Heart right ventricle (tissue), 16 donors: ENCODE results near the gene MCOLN3. TPM values are rescaled to one million over a fixed set of nuclear protein-coding genes. Genes with fewer than 3 reads are reported as not detected.

ENCODE experiments used
- ATAC-seq, 8 donors: fragments of 200-7000 bp; cut with Tn5 transposase; one replicate each; pipeline ENCODE4 v1.9.1; 2020; ENCODE audit warnings: mild to moderate bottlenecking in 8 of 8, moderate library complexity in 8 of 8, moderate number of reproducible peaks in 1 of 8
- DNase-seq, 2 donors: peaks; one replicate each; pipeline ENCODE4 v3.0.0-alpha.2; 2020
- H3K27ac ChIP-seq, 10 donors: fragments of 200-600 bp; sonication (generic) in 2 of 10; one replicate each; pipeline versions ENCODE4 v1.5.0 to v1.8.0; 2020 to 2022; ENCODE audit warnings: mild to moderate bottlenecking in 3 of 10
- H3K27me3 ChIP-seq, 7 donors: fragments of 200-600 bp; one replicate each; pipeline ENCODE4 v1.8.0; 2021 to 2022; ENCODE audit warnings: mild to moderate bottlenecking in 2 of 7
- H3K36me3 ChIP-seq, 9 donors: fragments of 200-600 bp; sonication (generic) in 1 of 9; one replicate each; pipeline versions ENCODE4 v1.5.0 to v1.8.0; 2020 to 2022; ENCODE audit warnings: mild to moderate bottlenecking in 2 of 9
- H3K4me1 ChIP-seq, 9 donors: fragments of 200-600 bp; sonication (generic) in 1 of 9; one replicate each; pipeline versions ENCODE4 v1.5.0 to v1.8.0; 2020 to 2022; ENCODE audit warnings: mild to moderate bottlenecking in 4 of 9
- H3K4me3 ChIP-seq, 10 donors: fragments of 200-600 bp; sonication (generic) in 2 of 10; one replicate each; pipeline versions ENCODE4 v1.5.0 to v1.8.0; 2020 to 2022; ENCODE audit warnings: mild to moderate bottlenecking in 7 of 10, moderate library complexity in 2 of 10
- H3K9me3 ChIP-seq, 11 donors: fragments of 200-600 bp in 10 of 11; sonication (generic) in 2 of 11; one replicate each; pipeline versions ENCODE4 v1.5.0 to v1.8.0; 2013 to 2022; ENCODE audit warnings: mild to moderate bottlenecking in 2 of 11, control low read depth in 1 of 11, moderate library complexity in 1 of 11
- CTCF ChIP-seq, 9 donors: fragments of 200-600 bp; sonication (generic) in 2 of 9; IDR thresholded peaks; one replicate each; pipeline versions ENCODE4 v1.5.0 to v1.8.0; 2021 to 2022; ENCODE audit warnings: antibody characterized with exemption in 9 of 9, mild to moderate bottlenecking in 5 of 9, moderate library complexity in 1 of 9
- WGBS, 2 donors: extraction: QIAGEN DNeasy Blood & Tissue Kit; methylation state at CpG; one replicate each; pipeline ENCODE4 v1.1.7; 2013; ENCODE audit warnings: inconsistent platforms in 1 of 2; 5-methylcytosine and 5-hydroxymethylcytosine counted together
- intact Hi-C, 10 donors: fragments of 100-400 bp; cut with DNase I; formaldehyde crosslinking; loops; one replicate each; pipeline versions ENCODE4 v1.11.1 to v1.14.2; 2022
- polyA plus RNA-seq, 2 donors: library from polyadenylated mRNA; stranded (reverse); fragments of 200-250 nt; gene quantifications; one replicate each; pipeline ENCODE4 v1.2.3, GENCODE V29; 2013
- total RNA-seq, 10 donors: library from RNA; stranded (reverse); fragmentation: NEBNext Ultra II Directional in 3 of 10; extraction: Animal tissue kit (Norgen Biotek cat#: 25700) in 3 of 10; gene quantifications; one replicate each; pipeline versions ENCODE4 v1.2.1 to v1.2.4, GENCODE V29; 2021 to 2023
- donor health status: Arrhythmogenic right ventricular cardiomyopathy.
- donor health status: ischemic (EF 13 %, LVEDD 7.1; RV severe dilation, severe dysfunction).
- donor health status: healthy with polysubstance abuse.
- donor health status: DM: no; HTN: yes; CAD: no.
- donor health status: DM: no; HTN: no; CAD: no.
- donor health status: ischemic (EF 25% LVEDD 6.9; RV normal size, moderate dysfunction).
- donor health status: ischemic (EF 25% LVEDD 5.7; RV mildly dilated, moderate dysfunction).
- donor health status: healthy.
- donor health status: DM: yes; HTN: yes; CAD: no.
- donor health status: Ischemic cardiomyopathy.
- donor health status: ischemic (EF 35%, LVEDD 5.7; RV mildly dilated, moderate dysfunction).
- donor health status: nonischemic (EF 11% LVEDD 7.7; RV severe dilation, severe dysfunction).
- donor health status: DM: yes; HTN: yes; CAD: no.
- donor health status: PGD.
- donor health status: ischemic (EF 29% LVEDD 5.4; RV normal size, mild dysfunction).
- donor health status: nonischemic (EF 23%, LVEDD 6.1; RV moderate dilation, normal function).

The MCOLN3 gene
- total and polyA plus RNA-seq, 12 donors, result 0.13 to 2.7 (median 0.28) TPM; not detected in 1

DNA sequence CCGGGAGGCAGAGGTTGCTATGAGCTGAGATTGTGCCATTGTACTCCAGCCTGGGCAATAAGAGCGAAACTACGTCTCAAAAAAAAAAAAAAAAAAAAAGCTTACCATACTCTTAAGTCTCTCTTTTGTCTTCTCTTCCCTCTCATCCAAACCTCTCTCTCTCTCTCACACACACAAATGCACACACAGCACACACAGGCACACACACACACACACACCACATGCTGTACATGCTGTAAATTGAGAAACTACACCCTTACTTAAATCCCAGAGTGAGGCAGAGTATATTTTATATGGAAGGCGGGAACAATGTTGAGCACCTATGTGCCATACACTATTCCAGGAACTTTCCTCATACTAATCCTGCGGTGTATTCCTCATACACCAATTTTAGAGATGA lies 6.5 kb downstream of the MCOLN3 start:
- TF ChIP-seq CTCF (IDR thresholded peaks at IDR 0.05), result no peak
- 90 to 91% methylated on average over 5 of the region's 5 CpGs for WGBS, 2 donors
- Histone ChIP-seq H3K27ac (no peak overlapping the region), H3K4me1 (no peaks in the 10 kb centered on the region), H3K27me3 (peaks cover 0 to 41% (median 21%) of the 10 kb centered on the region in 7 donors), H3K36me3 (no peaks in the 10 kb centered on the region), H3K4me3 (no peak overlapping the region), H3K9me3 (no peaks in the 10 kb centered on the region)
- ATAC-seq, result no peak
- no peak for DNase-seq
- intact Hi-C loops, result no loop called here

DNA sequence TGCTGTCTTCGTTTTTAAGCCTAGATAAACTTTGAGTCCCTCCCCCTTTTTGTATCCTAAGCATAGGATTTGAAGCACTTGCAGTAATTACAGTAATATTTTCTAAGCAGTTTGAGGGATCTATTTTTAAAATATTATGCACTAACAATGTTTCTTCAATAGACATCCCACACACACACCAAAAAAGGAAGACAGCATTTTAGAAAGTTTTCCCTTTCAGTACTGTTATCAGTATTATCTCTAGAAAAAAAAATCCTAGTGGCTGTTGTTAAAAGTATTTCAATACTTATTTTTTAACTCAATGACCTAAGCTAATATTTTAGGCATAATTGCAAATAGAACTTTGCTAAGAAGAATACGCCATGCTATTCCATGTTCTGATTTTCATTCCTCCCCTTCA lies 15.1 kb downstream of the MCOLN3 start:
- Histone ChIP-seq H3K4me3 (no peak overlapping the region), H3K27ac (no peak overlapping the region), H3K27me3 (no peaks in the 10 kb centered on the region), H3K36me3 (no peaks in the 10 kb centered on the region), H3K4me1 (no peaks in the 10 kb centered on the region), H3K9me3 (no peaks in the 10 kb centered on the region)
- DNase-seq (no peak), ATAC-seq (no peak)
- WGBS, 2 donors, result 70 to 71% methylated on average over 2 of the region's 2 CpGs
- TF ChIP-seq CTCF (IDR thresholded peaks at IDR 0.05), result no peak
- intact Hi-C loops, result no loop called here

DNA sequence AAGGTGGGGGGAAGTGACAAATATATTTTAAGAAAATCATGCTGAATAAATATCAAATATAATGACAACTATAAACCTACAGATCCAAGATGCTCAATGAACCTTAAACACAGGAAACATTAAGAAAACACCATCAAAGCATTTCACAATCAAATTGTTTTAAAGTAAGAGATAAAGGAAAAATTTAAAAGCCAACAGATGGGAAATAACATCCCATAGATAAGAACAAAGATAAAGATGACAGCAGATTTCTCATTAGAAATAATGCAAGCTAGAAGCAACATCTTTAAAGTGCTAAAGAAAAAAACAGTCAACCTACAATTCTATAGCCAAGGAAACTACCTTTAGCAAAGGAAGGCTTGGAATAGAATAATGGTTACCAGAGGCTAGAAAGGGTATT lies 17.8 kb downstream of the MCOLN3 start:
- intact Hi-C loops, result no loop called here
- no peaks in the 10 kb centered on the region for H3K27me3 ChIP-seq
- TF ChIP-seq CTCF (IDR thresholded peaks at IDR 0.05), result no peak
- H3K27ac ChIP-seq, result no peak overlapping the region
- DNase-seq, result no peak
- H3K36me3 ChIP-seq, result no peaks in the 10 kb centered on the region
- H3K4me3 ChIP-seq, result no peak overlapping the region
- H3K9me3 ChIP-seq, result no peaks in the 10 kb centered on the region
- ATAC-seq, result no peak
- H3K4me1 ChIP-seq, result no peaks in the 10 kb centered on the region

- ATAC-seq, result no peak
- no peaks in the 10 kb centered on the region for H3K9me3 ChIP-seq
- H3K27ac ChIP-seq, result no peak overlapping the region
- 82 to 86% methylated on average over 3 of the region's 3 CpGs for WGBS, 2 donors
- intact Hi-C loops, result loop anchor here in 7 of 10 donors (2.0 to 10.0 kb wide), 4 partner anchors 81 to 86 kb away; no protein-coding TSS in a partner anchor
- DNase-seq, result no peak
- H3K36me3 ChIP-seq, result no peaks in the 10 kb centered on the region
- no peaks in the 10 kb centered on the region for H3K27me3 ChIP-seq
- H3K4me1 ChIP-seq, result no peaks in the 10 kb centered on the region
- TF ChIP-seq CTCF (IDR thresholded peaks at IDR 0.05), result no peak
- H3K4me3 ChIP-seq, result no peak overlapping the region
Observed at GRCh38 chr1:85028151-85028550, 20.1 kb downstream of the MCOLN3 start.
